SK-N-SH treated with all-trans-retinoic acid at 6 μM for 48 hours (cell line): ENCODE data around the gene C1QL3.

ENCODE experiments used
- RARB ChIP-seq: fragments of 250-450 bp; sonication (Bioruptor Pico); IDR thresholded peaks from 2 replicates; pipeline ENCODE4 v1.8.0; 2021; ENCODE audit warnings: mild to moderate bottlenecking, moderate library complexity
- SNAI2 ChIP-seq: fragments of 250-450 bp; sonication (Bioruptor Pico); IDR thresholded peaks from 2 replicates; pipeline ENCODE4 v1.5.0; 2020; ENCODE audit warnings: mild to moderate bottlenecking, moderate library complexity
- ZFP3 ChIP-seq: fragments of 250-450 bp; sonication (Bioruptor Pico); IDR thresholded peaks from 2 replicates; pipeline ENCODE4 v1.5.0; 2020; ENCODE audit warnings: mild to moderate bottlenecking, moderate library complexity
- ZFP30 ChIP-seq: fragments of 450-650 bp; formaldehyde crosslinking; IDR thresholded peaks from 2 replicates; pipeline ENCODE4 v1.5.0; 2022; ENCODE audit warnings: mild to moderate bottlenecking, moderate library complexity
- TF ChIP-seq, protein P1 (sequence below): fragments of 250-450 bp; sonication (Bioruptor Pico); IDR thresholded peaks from 2 replicates; pipeline ENCODE4 v1.5.1; 2020; ENCODE audit warnings: low read depth, mild to moderate bottlenecking, moderate library complexity
- TF ChIP-seq, protein P2 (sequence below): fragments of 250-450 bp; sonication (Bioruptor Pico); IDR thresholded peaks from 2 replicates; pipeline ENCODE4 v1.8.0; 2021; ENCODE audit warnings: low read depth, mild to moderate bottlenecking, moderate library complexity, borderline replicate concordance
- TF ChIP-seq, protein P3 (sequence below): fragments of 250-450 bp; sonication (Bioruptor Pico); IDR thresholded peaks from 2 replicates; pipeline ENCODE4 v1.8.0; 2020; ENCODE audit warnings: mild to moderate bottlenecking, moderate library complexity, borderline replicate concordance

- TF ChIP-seq ZFP30 (CRISPR knock-in tag) (no peak), SNAI2 (CRISPR knock-in tag) (no peak), ZFP3 (CRISPR knock-in tag) (no peak), RARB (CRISPR knock-in tag) (no peak)
- TF ChIP-seq, protein P1, sequence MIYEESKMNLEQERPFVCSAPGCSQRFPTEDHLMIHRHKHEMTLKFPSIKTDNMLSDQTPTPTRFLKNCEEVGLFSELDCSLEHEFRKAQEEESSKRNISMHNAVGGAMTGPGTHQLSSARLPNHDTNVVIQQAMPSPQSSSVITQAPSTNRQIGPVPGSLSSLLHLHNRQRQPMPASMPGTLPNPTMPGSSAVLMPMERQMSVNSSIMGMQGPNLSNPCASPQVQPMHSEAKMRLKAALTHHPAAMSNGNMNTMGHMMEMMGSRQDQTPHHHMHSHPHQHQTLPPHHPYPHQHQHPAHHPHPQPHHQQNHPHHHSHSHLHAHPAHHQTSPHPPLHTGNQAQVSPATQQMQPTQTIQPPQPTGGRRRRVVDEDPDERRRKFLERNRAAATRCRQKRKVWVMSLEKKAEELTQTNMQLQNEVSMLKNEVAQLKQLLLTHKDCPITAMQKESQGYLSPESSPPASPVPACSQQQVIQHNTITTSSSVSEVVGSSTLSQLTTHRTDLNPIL = no peak
- TF ChIP-seq, protein P2, sequence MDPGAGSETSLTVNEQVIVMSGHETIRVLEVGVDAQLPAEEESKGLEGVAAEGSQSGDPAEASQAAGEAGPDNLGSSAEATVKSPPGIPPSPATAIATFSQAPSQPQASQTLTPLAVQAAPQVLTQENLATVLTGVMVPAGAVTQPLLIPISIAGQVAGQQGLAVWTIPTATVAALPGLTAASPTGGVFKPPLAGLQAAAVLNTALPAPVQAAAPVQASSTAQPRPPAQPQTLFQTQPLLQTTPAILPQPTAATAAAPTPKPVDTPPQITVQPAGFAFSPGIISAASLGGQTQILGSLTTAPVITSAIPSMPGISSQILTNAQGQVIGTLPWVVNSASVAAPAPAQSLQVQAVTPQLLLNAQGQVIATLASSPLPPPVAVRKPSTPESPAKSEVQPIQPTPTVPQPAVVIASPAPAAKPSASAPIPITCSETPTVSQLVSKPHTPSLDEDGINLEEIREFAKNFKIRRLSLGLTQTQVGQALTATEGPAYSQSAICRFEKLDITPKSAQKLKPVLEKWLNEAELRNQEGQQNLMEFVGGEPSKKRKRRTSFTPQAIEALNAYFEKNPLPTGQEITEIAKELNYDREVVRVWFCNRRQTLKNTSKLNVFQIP (CRISPR knock-in tag) = no peak
- TF ChIP-seq, protein P3, sequence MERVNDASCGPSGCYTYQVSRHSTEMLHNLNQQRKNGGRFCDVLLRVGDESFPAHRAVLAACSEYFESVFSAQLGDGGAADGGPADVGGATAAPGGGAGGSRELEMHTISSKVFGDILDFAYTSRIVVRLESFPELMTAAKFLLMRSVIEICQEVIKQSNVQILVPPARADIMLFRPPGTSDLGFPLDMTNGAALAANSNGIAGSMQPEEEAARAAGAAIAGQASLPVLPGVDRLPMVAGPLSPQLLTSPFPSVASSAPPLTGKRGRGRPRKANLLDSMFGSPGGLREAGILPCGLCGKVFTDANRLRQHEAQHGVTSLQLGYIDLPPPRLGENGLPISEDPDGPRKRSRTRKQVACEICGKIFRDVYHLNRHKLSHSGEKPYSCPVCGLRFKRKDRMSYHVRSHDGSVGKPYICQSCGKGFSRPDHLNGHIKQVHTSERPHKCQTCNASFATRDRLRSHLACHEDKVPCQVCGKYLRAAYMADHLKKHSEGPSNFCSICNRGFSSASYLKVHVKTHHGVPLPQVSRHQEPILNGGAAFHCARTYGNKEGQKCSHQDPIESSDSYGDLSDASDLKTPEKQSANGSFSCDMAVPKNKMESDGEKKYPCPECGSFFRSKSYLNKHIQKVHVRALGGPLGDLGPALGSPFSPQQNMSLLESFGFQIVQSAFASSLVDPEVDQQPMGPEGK = no peak
Observed at GRCh38 chr10:16497911-16498310, 23.8 kb downstream of the C1QL3 start.
